Measurements from ENCODE around the gene CPNE2. TPM values are rescaled to one million over a fixed set of nuclear protein-coding genes. Genes with fewer than 3 reads are reported as not detected.
"Not testable (repeated sequence)": the region's sequence is repeated elsewhere in the genome, so short reads cannot be mapped to it uniquely, and the experiment has no call there.

Gene CPNE2
- polyA plus RNA-seq, 2 of the 4 experiments (the other 2 are of a cell fraction), result 36.7 TPM

DNA sequence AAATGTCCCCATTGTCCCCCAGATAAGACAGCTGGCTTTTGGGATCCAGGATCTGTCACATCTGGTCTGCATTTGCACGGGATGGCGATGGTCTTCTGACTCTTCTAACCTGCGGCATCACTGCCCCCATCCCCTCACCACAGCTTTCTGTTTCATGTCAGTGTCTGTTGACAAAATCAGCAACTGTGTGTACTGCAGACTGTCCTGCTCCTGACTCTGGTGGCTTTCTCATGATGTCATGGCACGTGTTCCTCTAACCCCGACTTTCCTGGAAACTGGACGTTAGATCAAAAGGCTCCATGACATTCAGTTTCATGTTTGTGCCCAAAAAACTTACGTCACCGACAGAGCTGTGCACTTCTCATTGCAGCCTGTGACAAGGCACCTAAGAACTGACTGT, 30.1 kb upstream of the CPNE2 start:
- ChIA-PET POLR2A (no interaction called here), CTCF (interaction anchor here (1.1 to 1.9 kb wide), 3 partner anchors 15 to 22 kb away, joined by 3 to 6 read pairs (median 3); no protein-coding TSS in a partner anchor)
- FAIRE-seq, result no peak
- no peak overlapping the region for H3K4me3 ChIP-seq
- no peak for ATAC-seq
- no peak overlapping the region for H3K4me2 ChIP-seq
- no peaks in the 10 kb centered on the region for H3K4me1 ChIP-seq
- no peak for TF ChIP-seq HOXA7 (CRISPR knock-in tag; IDR thresholded peaks at IDR 0.05)
- TF ChIP-seq RAD21 (conservative IDR thresholded peaks at IDR 0.05 in 1 of 2, IDR thresholded peaks at IDR 0.05 in 1 of 2), result no peak
- no peak for TF ChIP-seq ZFP36 (IDR thresholded peaks at IDR 0.05; ENCODE audit: borderline replicate concordance, partially characterized antibody)
- TF ChIP-seq JUNB (IDR thresholded peaks at IDR 0.05), result no peak
- TF ChIP-seq HOXB13 (CRISPR knock-in tag; IDR thresholded peaks at IDR 0.05; ENCODE audit: low read depth), result no peak
- TF ChIP-seq RFX5 (IDR thresholded peaks at IDR 0.05), result no peak
- 73% methylated on average over 8 of the region's 8 CpGs for WGBS (ENCODE audit: missing lambda C conversion rate)
- no peak for DNase-seq (ENCODE audit: low read depth in 1 of 2, low spot score in 1 of 2)
- no peak overlapping the region for H3K27ac ChIP-seq
- no peaks in the 10 kb centered on the region for H3K9me3 ChIP-seq

DNA sequence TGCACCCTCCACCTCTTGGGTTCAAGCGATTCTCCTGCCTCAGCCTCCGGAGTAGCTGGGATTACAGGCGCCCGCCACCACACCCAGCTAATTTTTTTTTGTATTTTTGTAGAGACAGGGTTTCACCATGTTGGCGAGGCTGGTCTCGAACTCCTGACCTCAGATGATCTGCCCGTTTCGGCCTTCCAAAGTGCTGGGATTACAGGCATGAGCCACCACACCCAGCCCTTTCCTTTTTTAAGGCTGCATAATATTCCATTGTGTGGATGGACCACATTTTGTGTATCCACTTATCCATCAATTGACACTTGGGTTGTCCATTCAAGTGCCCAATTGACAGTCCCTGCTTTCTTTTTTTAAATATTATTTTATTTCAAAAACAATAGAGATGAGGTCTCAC, 29.2 kb upstream of the CPNE2 start:
- H3K9me3 ChIP-seq; H3K4me3 ChIP-seq; H3K4me1 ChIP-seq; FAIRE-seq; ATAC-seq; H3K4me2 ChIP-seq; DNase-seq (ENCODE audit: low read depth in 1 of 2, low spot score in 1 of 2); H3K27ac ChIP-seq; POLR2A ChIA-PET: not testable (repeated sequence)
- 65% methylated on average over 8 of the region's 8 CpGs for WGBS (ENCODE audit: missing lambda C conversion rate)
- CTCF ChIA-PET, result interaction anchor here (0.6 to 0.7 kb wide), 2 partner anchors 9 to 20 kb away, joined by 3 read pairs; no protein-coding TSS in a partner anchor

DNA sequence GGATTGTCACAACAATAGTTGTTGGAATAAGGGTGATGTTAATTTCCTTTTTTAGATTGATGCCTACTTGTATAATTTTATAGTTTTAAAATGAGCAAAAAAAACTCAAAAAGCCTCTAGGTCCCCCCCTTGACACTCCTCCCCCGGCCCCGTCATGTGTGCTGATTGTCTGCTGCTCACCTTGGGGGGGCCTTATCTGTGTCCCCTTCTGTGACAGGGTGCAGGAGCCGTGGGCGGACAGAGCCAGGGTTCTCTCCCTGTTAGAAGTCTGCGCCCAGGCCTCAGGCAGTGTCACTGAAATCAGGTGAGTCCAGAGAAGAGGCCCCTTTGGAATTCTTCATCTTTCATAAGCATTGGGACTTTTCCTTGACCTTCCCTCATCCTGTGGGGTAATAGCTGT, 27.4 kb upstream of the CPNE2 start:
- FAIRE-seq, result no peak
- ChIA-PET POLR2A (no interaction called here), CTCF (interaction anchor here (0.5 to 3.7 kb wide), 3 partner anchors 20 to 98 kb away, joined by 3 to 21 read pairs (median 4); partner anchors contain the start of gene CPNE2)
- Histone ChIP-seq H3K27ac (no peak overlapping the region), H3K9me3 (no peaks in the 10 kb centered on the region), H3K4me1 (peaks cover 5% of the 10 kb centered on the region; the same call in 1 of the 3 replicates), H3K4me2 (no peak overlapping the region), H3K4me3 (no peak overlapping the region)
- 76% methylated on average over 5 of the region's 5 CpGs for WGBS (ENCODE audit: missing lambda C conversion rate)
- TF ChIP-seq FOXS1 (CRISPR knock-in tag; IDR thresholded peaks at IDR 0.05) (no peak), EP300 (IDR thresholded peaks at IDR 0.05) (no peak), RARB (CRISPR knock-in tag; IDR thresholded peaks at IDR 0.05) (no peak), POLR2AphosphoS2 (conservative IDR thresholded peaks at IDR 0.05; ENCODE audit: low read length) (no peak), CBX2 (IDR thresholded peaks at IDR 0.05; ENCODE audit: borderline replicate concordance, low read depth) (no peak), FOSL2 (IDR thresholded peaks at IDR 0.05) (no peak), FOSL2 (CRISPR knock-in tag; IDR thresholded peaks at IDR 0.05) (no peak), CHD2 (IDR thresholded peaks at IDR 0.05; ENCODE audit: low read length, partially characterized antibody) (no peak), BHLHE40 (IDR thresholded peaks at IDR 0.05; ENCODE audit: low read depth, low read length) (no peak), KDM5A (IDR thresholded peaks at IDR 0.05) (no peak), CEBPB (IDR thresholded peaks at IDR 0.05) (no peak), NPAS2 (CRISPR knock-in tag; IDR thresholded peaks at IDR 0.05; ENCODE audit: borderline replicate concordance) (no peak), TP53 (CRISPR knock-in tag; IDR thresholded peaks at IDR 0.05) (no peak), GATA3 (IDR thresholded peaks at IDR 0.05; ENCODE audit: borderline replicate concordance) (no peak), FOSB (CRISPR knock-in tag; IDR thresholded peaks at IDR 0.05) (no peak)
- TF ChIP-seq, protein P1, sequence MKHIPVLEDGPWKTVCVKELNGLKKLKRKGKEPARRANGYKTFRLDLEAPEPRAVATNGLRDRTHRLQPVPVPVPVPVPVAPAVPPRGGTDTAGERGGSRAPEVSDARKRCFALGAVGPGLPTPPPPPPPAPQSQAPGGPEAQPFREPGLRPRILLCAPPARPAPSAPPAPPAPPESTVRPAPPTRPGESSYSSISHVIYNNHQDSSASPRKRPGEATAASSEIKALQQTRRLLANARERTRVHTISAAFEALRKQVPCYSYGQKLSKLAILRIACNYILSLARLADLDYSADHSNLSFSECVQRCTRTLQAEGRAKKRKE (CRISPR knock-in tag; IDR thresholded peaks at IDR 0.05; ENCODE audit: low read depth), result no peak
- TF ChIP-seq, protein P2, sequence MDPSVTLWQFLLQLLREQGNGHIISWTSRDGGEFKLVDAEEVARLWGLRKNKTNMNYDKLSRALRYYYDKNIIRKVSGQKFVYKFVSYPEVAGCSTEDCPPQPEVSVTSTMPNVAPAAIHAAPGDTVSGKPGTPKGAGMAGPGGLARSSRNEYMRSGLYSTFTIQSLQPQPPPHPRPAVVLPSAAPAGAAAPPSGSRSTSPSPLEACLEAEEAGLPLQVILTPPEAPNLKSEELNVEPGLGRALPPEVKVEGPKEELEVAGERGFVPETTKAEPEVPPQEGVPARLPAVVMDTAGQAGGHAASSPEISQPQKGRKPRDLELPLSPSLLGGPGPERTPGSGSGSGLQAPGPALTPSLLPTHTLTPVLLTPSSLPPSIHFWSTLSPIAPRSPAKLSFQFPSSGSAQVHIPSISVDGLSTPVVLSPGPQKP (IDR thresholded peaks at IDR 0.05; ENCODE audit: low read depth, low read length), result no peak
- TF ChIP-seq, protein P3, sequence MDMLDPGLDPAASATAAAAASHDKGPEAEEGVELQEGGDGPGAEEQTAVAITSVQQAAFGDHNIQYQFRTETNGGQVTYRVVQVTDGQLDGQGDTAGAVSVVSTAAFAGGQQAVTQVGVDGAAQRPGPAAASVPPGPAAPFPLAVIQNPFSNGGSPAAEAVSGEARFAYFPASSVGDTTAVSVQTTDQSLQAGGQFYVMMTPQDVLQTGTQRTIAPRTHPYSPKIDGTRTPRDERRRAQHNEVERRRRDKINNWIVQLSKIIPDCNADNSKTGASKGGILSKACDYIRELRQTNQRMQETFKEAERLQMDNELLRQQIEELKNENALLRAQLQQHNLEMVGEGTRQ (IDR thresholded peaks at IDR 0.05), result no peak
- no peak for ATAC-seq
- no peak for DNase-seq (ENCODE audit: low read depth in 1 of 2, low spot score in 1 of 2)

All from A549 (cell line).